ENCODE measurements around the gene PCED1B. TPM values are rescaled to one million over a fixed set of nuclear protein-coding genes. Genes with fewer than 3 reads are reported as not detected.
"Not testable (repeated sequence)": the region's sequence is repeated elsewhere in the genome, so short reads cannot be mapped to it uniquely, and the experiment has no call there.

PCED1B gene
- total RNA-seq, 4 donors from 2014 or later: 1.2 to 2.5 (median 2.3) TPM; not detected in 1

DNA sequence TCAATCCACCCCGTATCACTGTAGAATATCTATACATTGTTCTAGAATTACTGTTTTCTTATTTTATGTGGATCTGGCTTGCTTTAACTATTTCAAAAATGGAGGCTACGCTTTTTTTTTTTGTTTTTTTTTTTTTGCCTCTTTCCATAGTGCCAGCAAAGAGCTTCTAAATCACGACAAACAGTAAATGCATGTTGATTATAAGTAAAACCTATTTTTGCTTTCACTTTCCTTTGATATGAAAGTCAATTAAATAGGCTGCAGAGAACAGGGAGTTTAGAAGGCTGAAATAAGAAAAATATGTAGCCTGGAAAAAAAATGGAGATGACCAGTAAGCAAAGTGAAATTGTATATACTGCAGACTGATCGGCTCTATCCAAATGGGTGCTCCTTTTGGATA, 112.6 kb downstream of the PCED1B start:
- no peaks in the 10 kb centered on the region for H3K27me3 ChIP-seq
- H3K36me3 ChIP-seq: no peaks in the 10 kb centered on the region
- H3K9me3 ChIP-seq: no peaks in the 10 kb centered on the region
- no peak for TF ChIP-seq POLR2A (IDR thresholded peaks at IDR 0.05)
- TF ChIP-seq, protein P1, sequence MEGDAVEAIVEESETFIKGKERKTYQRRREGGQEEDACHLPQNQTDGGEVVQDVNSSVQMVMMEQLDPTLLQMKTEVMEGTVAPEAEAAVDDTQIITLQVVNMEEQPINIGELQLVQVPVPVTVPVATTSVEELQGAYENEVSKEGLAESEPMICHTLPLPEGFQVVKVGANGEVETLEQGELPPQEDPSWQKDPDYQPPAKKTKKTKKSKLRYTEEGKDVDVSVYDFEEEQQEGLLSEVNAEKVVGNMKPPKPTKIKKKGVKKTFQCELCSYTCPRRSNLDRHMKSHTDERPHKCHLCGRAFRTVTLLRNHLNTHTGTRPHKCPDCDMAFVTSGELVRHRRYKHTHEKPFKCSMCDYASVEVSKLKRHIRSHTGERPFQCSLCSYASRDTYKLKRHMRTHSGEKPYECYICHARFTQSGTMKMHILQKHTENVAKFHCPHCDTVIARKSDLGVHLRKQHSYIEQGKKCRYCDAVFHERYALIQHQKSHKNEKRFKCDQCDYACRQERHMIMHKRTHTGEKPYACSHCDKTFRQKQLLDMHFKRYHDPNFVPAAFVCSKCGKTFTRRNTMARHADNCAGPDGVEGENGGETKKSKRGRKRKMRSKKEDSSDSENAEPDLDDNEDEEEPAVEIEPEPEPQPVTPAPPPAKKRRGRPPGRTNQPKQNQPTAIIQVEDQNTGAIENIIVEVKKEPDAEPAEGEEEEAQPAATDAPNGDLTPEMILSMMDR (IDR thresholded peaks at IDR 0.05): no peak
- DNase-seq: no peak
- H3K4me3 ChIP-seq: no peak overlapping the region
- H3K27ac ChIP-seq: no peak overlapping the region
- 55 to 59% methylated on average over 4 of the region's 4 CpGs for WGBS, 2 donors
- intact Hi-C loops (cut with DNase I): no loop called here
- peaks cover 0 to 23% (median 8%) of the 10 kb centered on the region in 3 donors for H3K4me1 ChIP-seq

- Histone ChIP-seq H3K4me1 (peaks cover 0 to 23% (median 8%) of the 10 kb centered on the region in 3 donors), H3K27ac (no peak overlapping the region), H3K4me3 (no peak overlapping the region), H3K27me3 (no peaks in the 10 kb centered on the region), H3K9me3 (no peaks in the 10 kb centered on the region), H3K36me3 (no peaks in the 10 kb centered on the region)
- 63 to 78% methylated on average over 3 of the region's 3 CpGs for WGBS, 2 donors
- intact Hi-C loops (cut with DNase I): no loop called here
- no peak for DNase-seq
- TF ChIP-seq, protein P1 (IDR thresholded peaks at IDR 0.05): no peak
- TF ChIP-seq POLR2A (IDR thresholded peaks at IDR 0.05): no peak
These were observed 113.6 kb downstream of the PCED1B start for GRCh38 chr12:47193066-47193465.

DNA sequence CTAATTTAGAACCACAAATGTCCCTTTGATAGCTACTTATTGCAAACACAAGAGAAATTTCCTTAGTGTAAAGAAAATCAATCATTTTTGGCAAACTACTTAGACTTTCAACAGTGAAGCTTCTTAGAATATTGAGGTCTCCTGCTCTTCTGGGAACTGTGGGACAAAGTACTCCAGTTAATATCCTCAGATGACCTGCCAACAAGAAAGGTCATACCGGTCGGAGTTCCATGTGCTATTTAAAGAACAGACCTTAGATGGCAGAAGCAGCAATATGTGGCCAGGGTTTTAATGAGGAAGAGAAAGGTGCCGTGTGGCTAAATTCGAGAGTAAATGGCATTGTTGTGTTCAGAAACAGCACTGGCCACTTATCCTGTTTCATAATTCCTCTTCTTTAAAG, 115.1 kb downstream of the PCED1B start:
- Histone ChIP-seq H3K36me3 (no peaks in the 10 kb centered on the region), H3K27ac (no peak overlapping the region), H3K4me3 (no peak overlapping the region), H3K27me3 (no peaks in the 10 kb centered on the region), H3K4me1 (peaks cover 0 to 12% (median 8%) of the 10 kb centered on the region in 3 donors), H3K9me3 (no peaks in the 10 kb centered on the region)
- intact Hi-C loops (cut with DNase I): no loop called here
- WGBS, 2 donors: 48 to 60% methylated on average over 4 of the region's 4 CpGs
- no peak for TF ChIP-seq POLR2A (IDR thresholded peaks at IDR 0.05)
- TF ChIP-seq, protein P1 (IDR thresholded peaks at IDR 0.05): no peak
- DNase-seq: no peak

- no peak for TF ChIP-seq POLR2A (IDR thresholded peaks at IDR 0.05)
- TF ChIP-seq, protein P1 (IDR thresholded peaks at IDR 0.05): no peak
- Histone ChIP-seq H3K27me3 (no peaks in the 10 kb centered on the region), H3K4me1 (no peaks in the 10 kb centered on the region), H3K36me3 (no peaks in the 10 kb centered on the region), H3K9me3 (no peaks in the 10 kb centered on the region), H3K27ac (no peak overlapping the region), H3K4me3 (no peak overlapping the region)
- 70 to 84% methylated on average over 2 of the region's 2 CpGs for WGBS, 2 donors
- intact Hi-C loops (cut with DNase I): no loop called here
- no peak for DNase-seq
These were observed 121.0 kb downstream of the PCED1B start for GRCh38 chr12:47200446-47200845.

GRCh38 chr12:47201190-47201589, 121.8 kb downstream of the PCED1B start:
- WGBS, 2 donors: 87 to 92% methylated on average over 6 of the region's 6 CpGs
- H3K9me3 ChIP-seq; H3K4me3 ChIP-seq; intact Hi-C loops (cut with DNase I); DNase-seq; H3K27ac ChIP-seq; H3K27me3 ChIP-seq; H3K36me3 ChIP-seq; H3K4me1 ChIP-seq: not testable (repeated sequence)

GRCh38 chr12:47202176-47202575, 122.8 kb downstream of the PCED1B start:
- Histone ChIP-seq H3K4me3 (no peak overlapping the region), H3K36me3 (no peaks in the 10 kb centered on the region), H3K27me3 (no peaks in the 10 kb centered on the region), H3K27ac (no peak overlapping the region), H3K9me3 (no peaks in the 10 kb centered on the region), H3K4me1 (peaks cover 0 to 3% (median 0%) of the 10 kb centered on the region in 3 donors)
- intact Hi-C loops (cut with DNase I): no loop called here
- no peak for TF ChIP-seq POLR2A (IDR thresholded peaks at IDR 0.05)
- TF ChIP-seq, protein P1 (IDR thresholded peaks at IDR 0.05): no peak
- 71 to 86% methylated on average over 2 of the region's 2 CpGs for WGBS, 2 donors
- DNase-seq: no peak
